Activated naive CD4-positive, alpha-beta T cell treated with anti-CD3 and anti-CD28 coated beads for 36 hours (primary cell): Measurements from ENCODE around the gene PTRH1. TPM values are rescaled to one million over a fixed set of nuclear protein-coding genes. Genes with fewer than 3 reads are reported as not detected.

Experiments
- CTCF ChIA-PET: fragments of 350-600 bp; sonication (Branson Sonifier 250); formaldehyde crosslinking; loops from one replicate; lab custom pipeline; 2021; ENCODE audit warnings: antibody characterized with exemption; lab: Charles Lee
- DNase-seq: peaks from one replicate; pipeline ENCODE4 v3.0.0-alpha.2; 2020
- H3K27ac Mint-ChIP-seq: one replicate; pipeline ENCODE4 v1.8.0; 2021; ENCODE audit warnings: mild to moderate bottlenecking, mixed read lengths
- H3K27me3 Mint-ChIP-seq: one replicate; pipeline ENCODE4 v1.8.0; 2021; ENCODE audit warnings: low read depth, mixed read lengths
- H3K36me3 Mint-ChIP-seq: one replicate; pipeline ENCODE4 v1.8.0; 2021; ENCODE audit warnings: low read depth, mixed read lengths
- H3K4me1 Mint-ChIP-seq: one replicate; pipeline ENCODE4 v1.8.0; 2021; ENCODE audit warnings: low read depth, mixed read lengths
- H3K4me3 Mint-ChIP-seq: one replicate; pipeline ENCODE4 v1.8.0; 2021; ENCODE audit warnings: mild to moderate bottlenecking, moderate library complexity, mixed read lengths
- H3K9me3 Mint-ChIP-seq: one replicate; pipeline ENCODE4 v1.8.0; 2021; ENCODE audit warnings: mixed read lengths
- intact Hi-C: fragments of 100-400 bp; cut with micrococcal nuclease; formaldehyde crosslinking; loops from one replicate; pipeline ENCODE4 v1.15.1; 2023
- total RNA-seq, 2 experiments: library from RNA; stranded (reverse); gene quantifications; one replicate each; pipeline ENCODE4 v1.2.3, GENCODE V29; 2021

PTRH1 gene
- total RNA-seq, 2 experiments from 2014 or later, result 23.3 to 24.1 TPM

DNA sequence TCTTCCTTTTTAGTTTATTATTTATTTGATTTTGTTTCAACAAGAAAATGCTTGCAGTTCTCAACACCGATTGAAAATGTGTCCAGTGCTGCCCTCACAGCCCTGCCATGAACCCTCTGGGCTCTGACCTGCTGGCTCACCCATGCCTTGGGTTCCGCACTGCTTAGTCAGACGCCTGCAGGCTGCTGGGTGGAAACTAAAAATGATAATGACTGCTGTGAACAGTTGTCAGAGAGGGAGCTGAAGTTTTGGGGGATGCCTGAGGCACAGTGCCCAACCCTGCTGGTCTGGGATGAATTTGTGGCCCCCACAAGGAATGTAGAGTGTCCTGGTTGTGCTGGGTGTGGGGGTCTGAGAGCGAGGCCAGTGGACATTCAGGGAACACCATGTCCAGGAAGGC lies 30.9 kb downstream of the PTRH1 start:
- CTCF ChIA-PET, result interaction anchor here (1.5 to 1.6 kb wide), 2 partner anchors 50 to 95 kb away, joined by 5 read pairs; no protein-coding TSS in a partner anchor
- no peaks in the 10 kb centered on the region for H3K9me3 Mint-ChIP-seq
- intact Hi-C loops, result no loop called here

GRCh38 chr9:127683723-127684122 lies 31.7 kb downstream of the PTRH1 start:
- Mint-ChIP-seq H3K36me3 (no peaks in the 10 kb centered on the region), H3K9me3 (no peaks in the 10 kb centered on the region), H3K4me1 (no peaks in the 10 kb centered on the region), H3K4me3 (no peak overlapping the region), H3K27ac (no peak overlapping the region), H3K27me3 (no peaks in the 10 kb centered on the region)
- intact Hi-C loops, result no loop called here
- CTCF ChIA-PET, result interaction anchor here (1.5 to 1.6 kb wide), 2 partner anchors 51 to 94 kb away, joined by 5 read pairs; no protein-coding TSS in a partner anchor
- DNase-seq, result no peak

More for the DNA sequence above, 30.9 kb downstream of the PTRH1 start:
- Mint-ChIP-seq H3K4me1 (no peaks in the 10 kb centered on the region), H3K36me3 (no peaks in the 10 kb centered on the region), H3K27ac (no peak overlapping the region), H3K27me3 (no peaks in the 10 kb centered on the region), H3K4me3 (no peak overlapping the region)
- DNase-seq, result no peak

DNA sequence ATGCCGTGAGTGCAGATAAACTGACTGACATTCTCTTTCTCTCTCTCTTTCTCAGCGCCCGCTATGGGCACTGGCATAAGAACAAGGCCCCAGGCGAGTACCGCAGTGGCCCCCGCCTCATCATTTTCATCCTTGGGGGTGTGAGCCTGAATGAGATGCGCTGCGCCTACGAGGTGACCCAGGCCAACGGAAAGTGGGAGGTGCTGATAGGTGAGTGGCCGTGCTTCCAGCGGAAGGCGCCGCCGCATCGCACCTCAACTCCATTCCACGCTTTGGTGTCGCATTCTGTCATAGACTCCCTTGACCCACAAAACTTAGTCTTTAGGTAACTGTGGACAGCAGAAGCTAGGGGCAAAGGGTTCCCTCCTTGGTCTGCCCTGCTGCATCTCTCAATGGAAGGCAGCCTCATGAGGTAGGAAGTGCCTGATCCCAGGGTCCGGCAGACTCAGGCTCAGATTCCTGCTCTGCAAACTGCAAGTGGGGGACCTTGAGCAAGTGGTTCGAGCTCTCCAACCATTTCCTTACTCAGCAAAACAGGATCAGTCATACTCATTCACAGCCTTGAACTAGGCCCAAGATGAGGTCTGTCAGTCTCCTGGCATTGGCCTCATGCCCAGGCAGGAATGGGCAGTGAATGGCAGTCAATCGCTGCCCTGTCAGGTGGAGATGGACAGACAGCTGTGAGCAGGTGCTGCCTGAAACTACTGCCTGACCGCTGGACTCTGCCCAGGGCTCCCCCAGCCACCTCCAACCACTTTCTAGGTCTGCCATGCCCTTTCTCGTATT lies 32.9 kb downstream of the PTRH1 start:
- H3K27ac Mint-ChIP-seq, result no peak overlapping the region
- intact Hi-C loops, result no loop called here
- no peaks in the 10 kb centered on the region for H3K9me3 Mint-ChIP-seq
- H3K27me3 Mint-ChIP-seq, result no peaks in the 10 kb centered on the region
- H3K36me3 Mint-ChIP-seq, result no peaks in the 10 kb centered on the region
- no peak for DNase-seq
- H3K4me3 Mint-ChIP-seq, result no peak overlapping the region
- H3K4me1 Mint-ChIP-seq, result no peaks in the 10 kb centered on the region
- CTCF ChIA-PET, result no interaction called here

DNA sequence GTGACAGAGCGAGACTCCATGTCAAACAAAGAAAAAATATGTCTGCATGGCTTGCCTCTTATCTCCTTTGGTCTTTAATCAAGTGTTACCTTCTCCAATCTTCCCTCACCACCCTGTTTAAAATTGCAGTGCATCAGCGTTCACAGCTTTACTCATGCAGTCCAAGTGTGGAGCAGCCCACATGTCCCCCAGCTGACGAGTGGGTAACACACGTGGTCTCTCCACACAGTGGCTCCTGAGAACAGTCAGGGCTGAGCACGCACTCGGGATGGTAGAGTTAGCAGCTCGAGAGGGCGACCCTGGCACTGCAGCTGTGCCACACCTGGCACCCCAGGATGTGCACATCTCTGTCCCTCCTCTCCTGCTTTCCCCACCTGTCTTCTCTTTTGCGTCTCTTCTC lies 34.6 kb downstream of the PTRH1 start:
- intact Hi-C loops, result no loop called here
- H3K9me3 Mint-ChIP-seq, result no peaks in the 10 kb centered on the region
- no peak for DNase-seq
- H3K36me3 Mint-ChIP-seq, result no peaks in the 10 kb centered on the region
- H3K4me1 Mint-ChIP-seq, result no peaks in the 10 kb centered on the region
- no peak overlapping the region for H3K27ac Mint-ChIP-seq
- no peaks in the 10 kb centered on the region for H3K27me3 Mint-ChIP-seq
- no peak overlapping the region for H3K4me3 Mint-ChIP-seq
- CTCF ChIA-PET, result no interaction called here

DNA sequence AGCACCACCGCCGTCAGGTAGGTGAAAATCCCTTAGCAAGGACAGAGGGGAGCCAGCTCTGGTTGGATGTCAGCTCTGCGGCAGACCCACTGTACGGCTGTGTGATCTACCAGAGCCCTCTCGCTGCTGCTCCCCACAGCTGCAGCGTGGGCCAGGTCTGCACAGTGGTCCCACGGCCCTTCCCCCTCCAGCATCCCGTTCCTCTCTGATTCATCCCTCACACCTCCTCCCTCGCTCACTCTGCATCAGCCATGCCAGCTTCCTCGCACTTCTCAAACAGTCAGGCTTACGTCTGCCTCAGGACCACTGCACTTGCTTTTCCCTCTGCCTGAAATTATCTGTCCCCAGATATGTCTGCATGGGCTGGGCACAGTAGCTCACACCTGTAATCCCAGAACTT lies 35.2 kb downstream of the PTRH1 start:
- no peak for DNase-seq
- intact Hi-C loops, result no loop called here
- Mint-ChIP-seq H3K4me3 (no peak overlapping the region), H3K4me1 (no peaks in the 10 kb centered on the region), H3K27me3 (no peaks in the 10 kb centered on the region), H3K27ac (no peak overlapping the region), H3K9me3 (no peaks in the 10 kb centered on the region), H3K36me3 (no peaks in the 10 kb centered on the region)
- CTCF ChIA-PET, result no interaction called here

- Mint-ChIP-seq H3K4me1 (no peaks in the 10 kb centered on the region), H3K27ac (no peak overlapping the region), H3K4me3 (no peak overlapping the region), H3K27me3 (no peaks in the 10 kb centered on the region), H3K36me3 (no peaks in the 10 kb centered on the region), H3K9me3 (no peaks in the 10 kb centered on the region)
- no peak for DNase-seq
- CTCF ChIA-PET, result no interaction called here
- intact Hi-C loops, result no loop called here
Measured at GRCh38 chr9:127679506-127679905, 36.0 kb downstream of the PTRH1 start.

- intact Hi-C loops, result no loop called here
- H3K27ac Mint-ChIP-seq, result no peak overlapping the region
- H3K27me3 Mint-ChIP-seq, result no peaks in the 10 kb centered on the region
- CTCF ChIA-PET, result no interaction called here
- no peaks in the 10 kb centered on the region for H3K4me1 Mint-ChIP-seq
- DNase-seq, result no peak
- H3K9me3 Mint-ChIP-seq, result no peaks in the 10 kb centered on the region
- no peak overlapping the region for H3K4me3 Mint-ChIP-seq
- H3K36me3 Mint-ChIP-seq, result peaks cover 1% of the 10 kb centered on the region
Measured at GRCh38 chr9:127676638-127677037, 38.8 kb downstream of the PTRH1 start.

GRCh38 chr9:127673234-127673633 lies 42.2 kb downstream of the PTRH1 start:
- Mint-ChIP-seq H3K4me1 (no peaks in the 10 kb centered on the region), H3K9me3 (no peaks in the 10 kb centered on the region), H3K27me3 (no peaks in the 10 kb centered on the region), H3K27ac (no peak overlapping the region), H3K36me3 (peaks cover 6% of the 10 kb centered on the region), H3K4me3 (no peak overlapping the region)
- DNase-seq, result no peak
- CTCF ChIA-PET, result no interaction called here
- intact Hi-C loops, result no loop called here

DNA sequence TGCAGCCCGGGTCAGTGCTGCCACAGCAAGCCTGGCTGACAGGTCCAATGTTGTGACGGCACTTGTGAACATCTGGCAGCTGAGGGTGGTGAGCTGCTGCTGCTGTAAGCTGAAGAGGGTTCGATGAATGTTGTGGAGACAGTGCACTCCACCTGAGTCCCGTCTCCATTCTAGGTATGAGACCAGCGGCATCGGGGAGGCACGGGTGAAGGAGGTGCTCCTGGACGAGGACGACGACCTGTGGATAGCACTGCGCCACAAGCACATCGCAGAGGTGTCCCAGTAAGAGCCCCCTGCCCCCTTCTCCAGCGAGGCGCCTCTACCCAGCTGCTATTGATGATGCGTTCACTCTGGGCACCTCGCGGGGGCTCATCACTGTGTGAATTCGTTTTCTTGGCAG lies 47.6 kb downstream of the PTRH1 start:
- H3K4me1 Mint-ChIP-seq, result no peaks in the 10 kb centered on the region
- H3K36me3 Mint-ChIP-seq, result peaks cover 5% of the 10 kb centered on the region
- H3K27me3 Mint-ChIP-seq, result no peaks in the 10 kb centered on the region
- CTCF ChIA-PET, result interaction anchor here (0.8 kb wide), 1 partner anchor 79 kb away, joined by 3 read pairs; no protein-coding TSS in a partner anchor
- no peaks in the 10 kb centered on the region for H3K9me3 Mint-ChIP-seq
- intact Hi-C loops, result no loop called here
- no peak overlapping the region for H3K27ac Mint-ChIP-seq
- no peak overlapping the region for H3K4me3 Mint-ChIP-seq
- DNase-seq, result no peak

DNA sequence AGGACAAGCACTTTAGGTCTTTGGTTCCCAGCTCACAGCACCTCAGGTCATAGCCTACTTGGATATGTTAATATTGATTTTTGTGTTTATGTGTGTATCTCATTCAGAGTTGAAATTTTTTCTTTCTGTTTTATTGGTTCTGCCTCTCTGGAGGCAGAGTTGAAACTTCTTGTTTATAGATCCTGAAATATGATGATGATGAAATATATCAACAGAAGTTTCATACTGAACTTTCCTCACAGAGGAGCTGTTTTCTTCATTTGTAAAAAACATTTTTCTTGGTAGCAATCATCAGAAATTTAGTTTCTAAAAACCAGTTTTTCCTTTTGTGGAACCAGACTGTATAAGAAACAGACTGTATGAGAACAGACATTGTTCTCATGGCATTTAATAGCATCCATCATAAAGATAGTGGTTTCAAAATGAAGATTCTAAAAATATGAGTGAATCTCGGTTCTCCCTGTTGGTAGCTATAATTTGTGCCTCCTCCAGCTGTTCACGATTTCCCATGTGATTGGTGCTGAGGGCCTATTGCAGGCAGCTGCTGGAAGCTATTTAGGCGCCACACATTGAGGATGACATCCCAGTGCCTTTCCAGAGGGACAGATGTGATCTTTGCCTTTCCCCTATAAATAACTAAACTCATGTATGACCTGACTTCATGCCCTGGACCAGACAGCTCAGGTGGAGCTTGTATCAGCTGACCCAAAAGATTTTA lies 48.2 kb downstream of the PTRH1 start:
- no peaks in the 10 kb centered on the region for H3K4me1 Mint-ChIP-seq
- no peak overlapping the region for H3K4me3 Mint-ChIP-seq
- intact Hi-C loops, result no loop called here
- CTCF ChIA-PET, result interaction anchor here (0.8 kb wide), 1 partner anchor 78 kb away, joined by 3 read pairs; no protein-coding TSS in a partner anchor
- H3K27ac Mint-ChIP-seq, result no peak overlapping the region
- H3K9me3 Mint-ChIP-seq, result no peaks in the 10 kb centered on the region
- DNase-seq, result no peak
- peaks cover 5% of the 10 kb centered on the region for H3K36me3 Mint-ChIP-seq
- H3K27me3 Mint-ChIP-seq, result no peaks in the 10 kb centered on the region

DNA sequence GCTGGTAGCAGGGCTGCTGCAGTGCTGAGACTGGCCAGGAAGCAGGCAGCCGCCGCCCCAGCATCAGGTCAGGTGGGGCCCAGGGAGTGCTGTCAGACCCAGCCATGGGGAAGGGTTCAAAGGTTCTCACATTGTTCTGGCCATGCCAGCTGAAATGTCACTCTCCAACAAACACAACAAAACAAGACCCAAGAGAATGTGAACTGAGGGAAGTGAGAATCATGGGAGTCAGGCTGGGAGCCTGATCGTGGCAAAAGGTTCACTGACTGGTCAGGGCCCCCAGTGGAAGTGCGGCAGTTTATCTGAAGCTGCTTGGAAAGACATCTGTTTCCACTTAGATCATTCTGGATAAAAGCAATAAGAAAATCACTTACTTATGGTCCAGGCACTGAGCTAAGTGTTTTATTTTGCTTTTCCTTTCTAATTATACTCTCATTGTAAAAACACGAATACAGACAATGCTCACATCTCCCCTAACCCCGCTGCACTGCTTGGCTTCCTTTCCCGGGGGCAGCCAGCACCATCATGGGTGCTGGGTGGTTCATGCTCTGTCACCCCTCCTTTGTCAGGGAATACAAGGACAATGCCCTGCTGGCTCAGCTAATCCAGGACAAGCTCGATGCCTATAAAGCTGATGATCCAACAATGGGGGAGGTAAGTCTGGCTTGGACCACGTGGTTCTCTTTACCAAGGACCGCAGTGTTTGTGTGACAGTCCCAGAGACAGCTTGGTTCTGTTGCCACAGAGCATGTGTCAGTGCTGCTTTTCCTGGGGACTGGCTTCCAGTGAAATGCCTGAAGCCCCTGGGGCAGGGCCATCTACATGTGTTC lies 50.6 kb downstream of the PTRH1 start:
- Mint-ChIP-seq H3K27ac (no peak overlapping the region), H3K27me3 (no peaks in the 10 kb centered on the region), H3K4me3 (no peak overlapping the region), H3K36me3 (no peaks in the 10 kb centered on the region), H3K9me3 (no peaks in the 10 kb centered on the region), H3K4me1 (no peaks in the 10 kb centered on the region)
- CTCF ChIA-PET, result interaction anchor here (0.9 kb wide), 1 partner anchor 25 kb away, joined by 3 read pairs; no protein-coding TSS in a partner anchor
- DNase-seq, result no peak
- intact Hi-C loops, result no loop called here

- no peaks in the 10 kb centered on the region for H3K4me1 Mint-ChIP-seq
- no peak overlapping the region for H3K4me3 Mint-ChIP-seq
- no peaks in the 10 kb centered on the region for H3K36me3 Mint-ChIP-seq
- no peak overlapping the region for H3K27ac Mint-ChIP-seq
- H3K27me3 Mint-ChIP-seq, result no peaks in the 10 kb centered on the region
- DNase-seq, result no peak
- no peaks in the 10 kb centered on the region for H3K9me3 Mint-ChIP-seq
- CTCF ChIA-PET, result interaction anchor here (0.9 kb wide), 1 partner anchor 26 kb away, joined by 3 read pairs; no protein-coding TSS in a partner anchor
- intact Hi-C loops, result no loop called here
Measured at GRCh38 chr9:127664324-127664677, 51.2 kb downstream of the PTRH1 start.
